K562 treated with DMSO at 1 percent for 4 hours (cell line): ENCODE measurements around the gene UBXN10. TPM values are rescaled to one million over a fixed set of nuclear protein-coding genes. Genes with fewer than 3 reads are reported as not detected.

Experiments used
- total RNA-seq: library from RNA; unstranded; fragments of 300-600 nt; gene quantifications from 2 replicates; pipeline ENCODE4 v1.2.3, GENCODE V29; 2022; ENCODE audit not compliant: insufficient read depth

UBXN10 gene
- total RNA-seq: 3.1 and 4.3 TPM in 2 replicates

GRCh38 chr1:20185834-20186782 lies at the start of gene UBXN10, which contains the start of gene PLA2G2C:
Gene UBXN10 (plus strand): TSS chr1:20186096. CDS start chr1:20190562, 4,466 bp downstream.
Gene PLA2G2C (minus strand): TSS chr1:20186518. CDS start chr1:20177363, 9,155 bp downstream.

GRCh38 chr1:20138961-20139550 lies 46.8 kb upstream of the UBXN10 start, which contains the start of gene PLA2G2F:
Gene PLA2G2F (plus strand): TSS chr1:20139323. CDS start chr1:20139428, 105 bp downstream.

Other genes with a start within 250 kb of the UBXN10 start
- not detected in 2 replicates for gene PLA2G2A, start 206.5 kb upstream of the UBXN10 start, total RNA-seq
- not detected in 2 replicates for gene PLA2G5, start 115.9 kb upstream of the UBXN10 start, total RNA-seq
- not detected in 2 replicates for gene PLA2G2D, start 66.6 kb upstream of the UBXN10 start, total RNA-seq
- gene PLA2G2F, start 46.8 kb upstream of the UBXN10 start, total RNA-seq: not detected in 2 replicates
- gene PLA2G2C, start 422 bp downstream of the UBXN10 start, total RNA-seq: 0.61 and 0.82 TPM in 2 replicates
- not detected in 2 replicates for gene VWA5B1, start 104.8 kb downstream of the UBXN10 start, total RNA-seq